Liver (tissue), 9 donors: ENCODE results near the gene NEAT1. TPM values are rescaled to one million over a fixed set of nuclear protein-coding genes. Genes with fewer than 3 reads are reported as not detected.
A peak's percentile ranks its signal among the peaks of the same experiment; 100 is the strongest.

Experiments used
- DNase-seq: peaks from one replicate; pipeline ENCODE4 v3.0.0-alpha.2; 2017; ENCODE audit warnings: low spot score
- H3K27ac ChIP-seq, 2 donors: one replicate each; pipeline ENCODE4 v1.7.0; 2013; ENCODE audit warnings: inconsistent platforms in 2 of 2, low read length in 2 of 2, control low read depth in 1 of 2, low read depth in 1 of 2, mild to moderate bottlenecking in 1 of 2
- H3K27me3 ChIP-seq, 4 donors: one replicate each; pipeline versions ENCODE4 v1.6.1 to v1.7.0; 2013; ENCODE audit warnings: low read length in 3 of 4, inconsistent platforms in 1 of 4, mild to moderate bottlenecking in 1 of 4, moderate library complexity in 1 of 4; ENCODE audit not compliant: control insufficient read depth in 4 of 4, insufficient read depth in 4 of 4
- H3K36me3 ChIP-seq, 4 donors: one replicate each; pipeline versions ENCODE4 v1.6.1 to v1.7.0; 2013; ENCODE audit warnings: low read length in 3 of 4, mild to moderate bottlenecking in 3 of 4, low read depth in 1 of 4, moderate library complexity in 1 of 4; ENCODE audit not compliant: control insufficient read depth in 4 of 4, insufficient read depth in 3 of 4
- H3K4me1 ChIP-seq, 4 donors: one replicate each; pipeline versions ENCODE4 v1.6.1 to v1.7.0; 2013; ENCODE audit warnings: low read length in 3 of 4, mild to moderate bottlenecking in 3 of 4, moderate library complexity in 1 of 4; ENCODE audit not compliant: control insufficient read depth in 4 of 4, insufficient read depth in 4 of 4
- H3K4me3 ChIP-seq, 3 donors: one replicate each; pipeline versions ENCODE4 v1.6.1 to v1.7.0; 2013; ENCODE audit warnings: low read length in 3 of 3, control low read depth in 1 of 3, low read depth in 1 of 3, mild to moderate bottlenecking in 1 of 3
- H3K9ac ChIP-seq, 2 donors: one replicate each; pipeline ENCODE4 v1.7.0; 2013; ENCODE audit warnings: low read length in 2 of 2, mild to moderate bottlenecking in 2 of 2, moderate library complexity in 2 of 2, control low read depth in 1 of 2, low read depth in 1 of 2
- H3K9me3 ChIP-seq, 4 donors: one replicate each; pipeline versions ENCODE4 v1.6.1 to v1.7.0; 2013; ENCODE audit warnings: low read length in 3 of 4; ENCODE audit not compliant: control insufficient read depth in 4 of 4
- ATF3 ChIP-seq: IDR thresholded peaks from 2 replicates; pipeline ENCODE4 v1.6.1; 2016; ENCODE audit warnings: antibody characterized with exemption
- CTCF ChIP-seq: fragments of 150-350 bp; IDR thresholded peaks from 2 replicates; pipeline ENCODE4 v1.5.1; 2017; ENCODE audit warnings: improper control_type of control experiment, low read depth, low read length; ENCODE audit not compliant: missing input control
- EGR1 ChIP-seq, 2 donors: IDR thresholded peaks; 2 replicates each; pipeline ENCODE4 v1.6.1; 2016 to 2018; ENCODE audit warnings: antibody characterized with exemption in 2 of 2, low read depth in 2 of 2
- FOXA1 ChIP-seq: IDR thresholded peaks from 2 replicates; pipeline ENCODE4 v1.6.1; 2016; ENCODE audit warnings: antibody characterized with exemption
- FOXA2 ChIP-seq: IDR thresholded peaks from 2 replicates; pipeline ENCODE4 v1.6.1; 2016; ENCODE audit warnings: antibody characterized with exemption
- GABPA ChIP-seq, 2 donors: IDR thresholded peaks in 1 of 2; conservative IDR thresholded peaks in 1 of 2; 2 replicates each; pipeline ENCODE4 v1.6.1; 2016; ENCODE audit warnings: antibody characterized with exemption in 2 of 2, mild to moderate bottlenecking in 1 of 2, moderate library complexity in 1 of 2
- HNF4A ChIP-seq, 2 donors: conservative IDR thresholded peaks; 2 replicates each; pipeline ENCODE4 v1.6.1; 2016; ENCODE audit warnings: antibody characterized with exemption in 2 of 2, mild to moderate bottlenecking in 2 of 2
- HNF4G ChIP-seq: IDR thresholded peaks from 2 replicates; pipeline ENCODE4 v1.6.1; 2016; ENCODE audit warnings: antibody characterized with exemption
- JUND ChIP-seq, 2 donors: IDR thresholded peaks; 2 replicates each; pipeline ENCODE4 v1.6.1; 2016; ENCODE audit warnings: antibody characterized with exemption in 2 of 2
- MAX ChIP-seq: IDR thresholded peaks from 2 replicates; pipeline ENCODE4 v1.6.1; 2016; ENCODE audit warnings: antibody characterized with exemption
- NR2F2 ChIP-seq: IDR thresholded peaks from 2 replicates; pipeline ENCODE4 v1.6.1; 2016; ENCODE audit warnings: antibody characterized with exemption
- RAD21 ChIP-seq, 2 donors: IDR thresholded peaks; 2 replicates each; pipeline ENCODE4 v1.6.1; 2016; ENCODE audit warnings: antibody characterized with exemption in 2 of 2, mild to moderate bottlenecking in 2 of 2
- REST ChIP-seq: IDR thresholded peaks from 2 replicates; pipeline ENCODE4 v1.6.1; 2016; ENCODE audit warnings: antibody characterized with exemption, mild to moderate bottlenecking
- RXRA ChIP-seq, 2 donors: IDR thresholded peaks; 2 replicates each; pipeline ENCODE4 v1.6.1; 2017 to 2018; ENCODE audit warnings: antibody characterized with exemption in 2 of 2, mild to moderate bottlenecking in 1 of 2
- SP1 ChIP-seq: IDR thresholded peaks from 2 replicates; pipeline ENCODE4 v1.6.1; 2018; ENCODE audit warnings: antibody characterized with exemption, mild to moderate bottlenecking
- TAF1 ChIP-seq: conservative IDR thresholded peaks from 2 replicates; pipeline ENCODE4 v1.6.1; 2016; ENCODE audit warnings: antibody characterized with exemption, mild to moderate bottlenecking
- YY1 ChIP-seq: IDR thresholded peaks from 2 replicates; pipeline ENCODE4 v1.6.1; 2016; ENCODE audit warnings: antibody characterized with exemption, mild to moderate bottlenecking
- ZBTB33 ChIP-seq: IDR thresholded peaks from 2 replicates; pipeline ENCODE4 v1.6.1; 2016; ENCODE audit warnings: antibody characterized with exemption
- WGBS: extraction: QIAGEN DNeasy Blood & Tissue Kit; methylation state at CpG from one replicate; pipeline ENCODE4 v1.1.7; 2013; 5-methylcytosine and 5-hydroxymethylcytosine counted together
- polyA plus RNA-seq, 2 donors: library from polyadenylated mRNA; stranded (reverse) in 1 of 2; unstranded in 1 of 2; fragments of 200-250 nt in 1 of 2; fragments of >200 nt in 1 of 2; fragmentation: Nextera tagmentation in 1 of 2; extraction: Ambion mirVana in 1 of 2; gene quantifications; one replicate each; pipeline versions ENCODE4 v1.2.1 to v1.2.3, GENCODE V29; 2013 to 2015
- total RNA-seq, 2 donors: library from RNA; depleted of rRNA; stranded (reverse); fragments of >200 nt; gene quantifications; one replicate each; pipeline ENCODE4 v1.2.3, GENCODE V29; 2014
- donor health status: healthy.
- donor health status: healthy.
- donor health status: healthy.
- donor health status: healthy.
- donor health status: healthy.

NEAT1 gene
- total and polyA plus RNA-seq, 4 donors, result 29.6 to 1,968 (median 80.8) TPM

- H3K9me3 ChIP-seq, result no peaks in the 10 kb centered on the region
- peak; percentile 76 for TF ChIP-seq REST
- no peak for TF ChIP-seq FOXA2
- peak in 1 of 2 donors; percentile 65 for TF ChIP-seq JUND (IDR thresholded peaks at IDR 0.05)
- peak; percentile 44 for TF ChIP-seq ATF3
- TF ChIP-seq TAF1, result peak; percentile 88
- no peak for TF ChIP-seq CTCF
- peak; percentile 91 for TF ChIP-seq YY1
- peak; percentile 36 for TF ChIP-seq HNF4G
- TF ChIP-seq FOXA1, result no peak
- TF ChIP-seq RXRA (IDR thresholded peaks at IDR 0.05), result peak; percentile 73 to 81
- TF ChIP-seq GABPA (IDR thresholded peaks at IDR 0.05 in 1 of 2, conservative IDR thresholded peaks at IDR 0.05 in 1 of 2), result peak in 1 of 2 donors; percentile 56
- TF ChIP-seq EGR1 (IDR thresholded peaks at IDR 0.05; ENCODE audit: low read depth in 2 of 2), result peak; percentile 49 to 55
- TF ChIP-seq RAD21 (IDR thresholded peaks at IDR 0.05), result peak; percentile 25 to 48
- TF ChIP-seq SP1, result peak; percentile 95
- TF ChIP-seq NR2F2, result peak; percentile 79
- peak; percentile 38 to 53 for TF ChIP-seq HNF4A (conservative IDR thresholded peaks at IDR 0.05)
- peak; percentile 66 for TF ChIP-seq MAX
- TF ChIP-seq ZBTB33, result peak; percentile 61
- H3K27ac ChIP-seq, result peak overlapping the region; percentile 99 to 100
- DNase-seq, result peak; percentile 85
- H3K36me3 ChIP-seq, result no peaks in the 10 kb centered on the region
- peak overlapping the region; percentile 98 for H3K9ac ChIP-seq
- WGBS, result under 1% methylated on average over 6 of the region's 6 CpGs
- peaks cover 11 to 39% (median 23%) of the 10 kb centered on the region in 4 donors for H3K4me1 ChIP-seq
- H3K27me3 ChIP-seq, result no peaks in the 10 kb centered on the region
- H3K4me3 ChIP-seq, result peak overlapping the region in 2 of 3 donors; percentile 38 to 64
Measured at GRCh38 chr11:65419772-65420481, 2.7 kb upstream of the NEAT1 start.
